Measurements from ENCODE around the gene THTPA.
A peak's percentile ranks its signal among the peaks of the same experiment; 100 is the strongest.

GRCh38 chr14:23567186-23568020 lies 11.3 kb downstream of the THTPA start, which contains the start of gene AP1G2:
- TF ChIP-seq ZNF33B (CRISPR knock-in tag; IDR thresholded peaks at IDR 0.05): peak; percentile 96
- TF ChIP-seq NR2F1 (CRISPR knock-in tag; IDR thresholded peaks at IDR 0.05): peak in 1 of 2 experiments; percentile 49; a peak in 1 of 4 replicates
- peak; percentile 73; the same call in 1 of the 2 replicates for TF ChIP-seq ZNF724P (CRISPR knock-in tag; IDR thresholded peaks at IDR 0.05; ENCODE audit: borderline replicate concordance)
- TF ChIP-seq DNMT3B (CRISPR knock-in tag; conservative IDR thresholded peaks at IDR 0.05): no peak; the same call in none of the 2 replicates
- peak; percentile 92 for TF ChIP-seq ZNF263 (CRISPR knock-in tag; IDR thresholded peaks at IDR 0.05)
- no peak for TF ChIP-seq AFF4 (CRISPR knock-in tag; IDR thresholded peaks at IDR 0.05)

Data from HepG2 (cell line).